Right hindlimb (tissue), 1 donor: Measurements from ENCODE around the gene GNA14.
"Not testable (repeated sequence)": the region's sequence is repeated elsewhere in the genome, so short reads cannot be mapped to it uniquely, and the experiment has no call there.

Source experiments
- DNase-seq: peaks from one replicate; pipeline ENCODE4 v3.0.0-alpha.2; 2018

Gene GNA14

DNA sequence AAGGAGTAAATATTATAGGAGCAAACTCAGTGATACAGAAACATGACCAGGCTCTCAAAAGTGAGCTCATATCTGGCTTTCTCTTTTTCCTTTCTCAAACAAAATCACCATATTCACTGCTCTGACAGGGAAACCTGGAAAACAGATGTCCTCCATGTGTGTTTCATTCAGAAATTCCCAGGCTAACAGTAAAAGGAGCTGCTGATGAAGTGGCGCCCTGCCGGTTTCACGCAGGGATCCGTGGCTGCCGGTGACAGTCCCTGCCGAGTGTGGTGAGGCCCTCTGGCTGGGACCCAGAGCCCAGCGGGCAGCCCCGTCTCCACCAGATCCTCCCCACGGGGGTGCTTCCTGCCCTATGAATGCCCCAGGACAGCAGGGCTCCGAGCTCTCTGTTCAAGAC is 208.1 kb downstream of the GNA14 start:
- peak; percentile 45 for DNase-seq

DNA sequence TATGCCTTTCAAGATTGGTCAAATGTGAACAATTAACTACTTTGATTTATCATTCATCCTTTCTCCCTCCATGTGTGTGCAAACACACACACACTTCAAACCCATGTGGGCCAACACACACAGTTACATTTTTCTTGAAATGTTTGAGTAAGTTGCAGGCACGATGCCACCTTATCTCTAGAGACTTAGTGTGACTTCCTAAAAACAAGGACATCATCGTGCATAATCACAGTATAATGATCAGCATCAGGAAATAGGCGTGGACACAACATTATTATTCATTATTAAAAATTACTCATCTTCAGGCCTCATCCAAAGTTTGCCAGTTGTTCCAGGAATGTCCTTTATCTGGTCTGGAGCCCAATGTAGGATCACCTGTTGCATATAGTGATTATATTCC is 209.5 kb downstream of the GNA14 start:
- no peak for DNase-seq

DNA sequence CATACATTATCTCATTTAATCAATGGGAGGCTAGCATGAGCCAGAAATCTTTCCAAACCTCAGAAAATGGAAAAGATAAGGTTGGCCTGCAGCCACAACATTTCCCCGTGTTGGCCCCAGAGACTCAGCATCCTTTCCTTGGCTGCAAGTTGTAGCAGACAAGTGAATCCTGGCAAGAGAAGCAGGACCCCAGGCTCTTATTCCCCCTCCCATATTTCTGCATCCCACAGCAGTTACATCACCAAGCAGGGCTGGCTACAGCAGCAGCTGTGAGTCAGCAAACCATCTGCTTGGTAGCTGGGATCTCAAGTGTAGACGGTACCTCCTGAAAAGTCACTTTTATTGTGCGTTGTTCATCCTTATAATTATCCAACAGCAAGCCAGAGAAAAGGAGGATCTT is 212.4 kb downstream of the GNA14 start:
- DNase-seq, result peak; percentile 58

DNA sequence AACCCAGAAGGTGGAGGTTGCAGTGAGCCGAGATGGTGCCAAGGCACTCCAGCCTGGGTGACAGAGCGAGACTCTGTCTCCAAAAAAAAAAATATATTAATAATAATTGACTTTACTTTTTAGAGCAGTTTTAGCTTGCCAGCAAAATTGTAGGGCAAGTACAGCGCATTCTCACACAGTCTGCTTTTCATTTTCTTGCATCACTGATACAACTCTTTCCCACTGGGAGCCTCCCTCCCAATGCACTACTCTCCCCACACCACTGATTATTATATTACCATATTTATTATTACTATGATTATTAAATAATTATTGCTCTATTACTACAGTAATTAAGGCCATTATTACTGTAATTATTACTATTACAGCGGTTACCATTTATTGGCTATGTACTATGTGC is 212.8 kb downstream of the GNA14 start:
- DNase-seq, result no peak

DNA sequence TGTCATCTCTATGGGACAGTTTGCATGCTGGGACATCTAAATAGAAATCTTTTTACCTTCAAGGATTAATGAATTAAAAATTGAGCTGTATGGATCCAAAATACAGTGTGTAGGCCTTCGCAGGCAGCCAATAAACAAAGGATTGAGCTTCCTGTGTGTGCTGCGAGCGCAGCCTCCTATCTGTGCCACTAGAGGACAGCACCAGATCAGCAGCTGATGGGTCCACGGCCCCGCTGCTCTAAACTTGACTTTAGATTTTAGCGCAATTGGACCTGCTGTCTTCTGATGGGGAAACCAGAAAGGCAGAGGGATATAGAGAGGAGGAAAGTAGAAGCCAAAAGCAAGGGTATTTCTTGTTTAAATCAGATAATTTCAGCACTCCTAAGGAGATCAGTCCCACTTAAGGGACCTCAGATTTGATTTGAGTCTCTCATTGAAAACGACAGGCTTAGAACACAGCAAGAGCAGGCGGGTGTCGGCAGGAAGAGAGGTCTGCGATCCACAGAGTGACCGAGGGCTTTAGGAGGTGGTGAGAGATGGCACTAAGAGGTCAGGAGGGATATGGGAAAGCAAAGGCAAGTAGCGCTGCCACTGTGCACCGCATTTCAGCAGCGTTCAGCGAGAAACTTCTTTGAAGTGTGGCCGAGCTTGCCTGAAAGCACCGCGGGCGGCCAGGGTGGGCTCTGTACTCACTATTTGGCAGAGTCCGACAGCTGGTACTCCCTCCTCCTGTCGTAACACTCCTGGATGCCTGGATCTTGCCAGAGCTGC is 214.3 kb downstream of the GNA14 start:
- DNase-seq, result peak; percentile 70

DNA sequence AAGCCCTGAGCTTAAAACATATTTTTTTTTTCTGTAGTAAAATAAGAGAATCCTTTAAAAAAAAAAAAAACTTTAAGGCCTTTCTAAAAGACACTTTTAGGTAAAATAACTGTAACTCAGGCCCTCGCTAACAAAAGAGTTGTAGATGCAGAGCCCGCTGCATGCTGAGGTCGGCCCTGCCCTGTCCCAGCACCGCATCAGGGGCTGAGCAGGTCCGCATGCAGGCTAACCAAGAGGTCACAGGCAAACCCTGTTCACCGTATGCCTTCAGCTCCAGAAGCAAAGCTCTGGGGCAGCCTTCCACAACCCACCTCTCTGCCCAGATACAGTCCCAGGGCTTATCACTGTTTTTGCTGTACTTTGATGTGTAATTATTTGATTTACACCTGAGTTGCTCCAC is 216.1 kb downstream of the GNA14 start:
- DNase-seq, result no peak

DNA sequence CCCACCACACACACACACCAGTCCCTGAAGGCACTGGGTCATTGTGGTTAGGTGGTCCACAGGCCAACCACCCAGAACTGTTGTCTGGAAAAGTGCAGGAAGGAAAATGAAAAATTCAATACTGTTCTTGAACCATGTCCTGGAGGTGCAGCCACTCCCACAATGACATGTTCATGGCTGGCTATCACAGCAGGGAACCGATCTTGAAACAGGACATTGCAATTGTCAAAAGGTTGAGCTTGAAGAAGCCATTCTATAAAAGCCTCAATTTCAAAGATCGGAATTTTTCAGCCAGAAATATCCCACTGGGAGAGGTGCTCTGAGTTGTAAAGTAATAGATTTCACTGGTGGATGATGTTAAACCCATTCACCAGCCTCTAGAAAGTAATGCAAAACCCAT is 218.2 kb downstream of the GNA14 start:
- no peak for DNase-seq

DNA sequence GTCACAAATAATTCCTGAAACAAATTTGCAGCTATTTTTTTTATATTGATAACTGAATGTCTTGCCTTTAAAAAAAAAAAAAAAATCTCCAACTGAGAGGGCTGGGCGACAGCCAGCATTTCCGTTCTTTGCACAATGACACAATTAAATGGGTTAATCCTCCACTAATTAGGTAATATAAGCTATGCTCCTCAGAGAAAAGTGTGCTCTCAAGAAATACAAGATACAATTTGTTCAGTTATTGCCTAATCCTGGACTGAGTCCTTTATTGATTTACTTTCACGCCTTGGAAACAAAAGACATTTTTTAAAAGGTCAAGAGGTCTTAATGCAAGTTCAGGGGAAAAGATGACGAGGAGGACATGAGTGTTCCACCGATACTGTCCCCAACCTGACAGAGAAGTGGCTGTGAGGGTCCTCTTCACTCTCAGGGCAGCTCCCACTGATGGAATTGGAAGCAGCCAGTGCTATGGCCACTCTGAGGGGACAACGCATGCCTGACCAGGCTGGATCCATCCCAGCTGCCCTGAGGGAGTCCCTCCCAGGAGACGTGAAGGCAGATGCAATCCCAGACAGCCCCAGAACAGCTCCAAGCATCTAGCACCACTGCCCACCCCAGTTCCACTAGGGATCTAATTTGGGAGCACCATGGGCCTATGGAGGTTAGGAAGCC is 220.7 kb downstream of the GNA14 start:
- DNase-seq, result no peak

DNA sequence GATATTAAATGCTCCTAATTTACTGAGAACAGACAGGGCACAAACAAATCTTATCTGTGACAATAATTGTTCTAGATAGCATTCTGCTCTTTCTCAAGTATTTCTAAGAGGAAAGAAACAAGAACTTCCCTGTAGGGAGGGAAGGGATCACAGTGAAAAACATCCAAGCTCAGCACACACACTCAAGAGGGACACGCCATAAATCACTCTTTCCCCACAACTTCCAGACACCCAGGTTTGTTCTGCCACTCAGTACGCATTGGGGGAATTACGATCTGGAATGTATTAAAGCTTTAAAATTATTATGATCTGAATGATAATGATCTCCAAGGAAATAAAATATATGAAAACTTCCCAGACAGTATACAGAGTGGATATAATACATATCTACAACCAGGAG is 221.4 kb downstream of the GNA14 start:
- DNase-seq, result no peak

DNA sequence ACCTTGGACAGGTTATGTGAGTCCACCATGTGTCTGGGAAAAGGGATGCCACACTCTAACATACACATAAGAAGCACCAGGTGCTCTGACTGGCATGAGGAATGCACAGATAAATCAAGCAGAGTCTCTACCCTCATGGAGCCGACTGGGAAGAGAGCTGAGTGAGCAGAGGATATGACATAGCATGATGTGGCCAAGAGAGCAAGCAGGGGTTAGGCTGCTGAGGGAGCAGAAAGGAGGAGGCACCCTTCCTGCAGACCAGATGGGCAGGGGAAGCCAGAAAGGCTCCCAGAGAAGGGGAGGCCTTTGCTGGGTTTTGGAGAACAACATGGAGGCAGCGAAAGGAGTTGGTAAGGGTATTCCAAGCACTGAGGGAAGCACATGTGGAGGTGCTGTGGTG is 223.1 kb downstream of the GNA14 start:
- no peak for DNase-seq

DNA sequence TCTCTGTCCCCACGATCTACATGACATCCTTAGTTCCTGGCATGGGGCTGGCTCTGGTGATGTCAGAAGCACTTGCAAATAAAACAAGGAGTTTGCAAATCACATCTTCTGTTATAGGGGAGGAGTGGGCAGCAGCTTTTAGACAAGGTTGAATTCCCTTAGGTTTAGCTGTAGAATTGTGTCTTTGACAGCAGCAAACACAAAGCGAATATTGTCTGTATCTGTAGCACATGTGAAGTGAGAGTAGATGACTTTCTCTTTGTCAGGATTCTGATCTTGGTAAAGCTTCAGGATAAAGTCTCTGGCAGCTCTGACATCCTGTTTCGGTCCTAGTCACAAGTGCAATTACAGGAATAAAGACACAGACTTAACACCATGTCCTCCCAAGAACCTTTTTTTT is 224.3 kb downstream of the GNA14 start:
- no peak for DNase-seq

DNA sequence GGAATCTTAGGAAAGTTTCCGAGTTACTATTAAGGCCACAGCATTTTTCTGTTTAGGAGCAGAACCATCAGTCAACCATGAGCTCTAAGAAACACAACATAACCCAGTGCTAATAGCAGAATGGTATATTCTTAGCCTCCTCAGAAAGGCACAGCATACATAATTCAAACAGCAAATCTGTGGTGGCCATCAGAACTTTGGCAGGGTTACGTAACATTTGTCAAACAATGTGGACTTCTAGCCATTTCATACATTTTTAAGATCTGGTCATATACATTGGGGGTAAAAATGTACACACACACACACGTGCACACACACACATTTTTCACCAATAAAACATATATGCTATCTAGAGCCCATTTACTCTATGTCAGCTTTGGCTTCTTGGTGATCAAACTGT is 225.2 kb downstream of the GNA14 start:
- no peak for DNase-seq

DNA sequence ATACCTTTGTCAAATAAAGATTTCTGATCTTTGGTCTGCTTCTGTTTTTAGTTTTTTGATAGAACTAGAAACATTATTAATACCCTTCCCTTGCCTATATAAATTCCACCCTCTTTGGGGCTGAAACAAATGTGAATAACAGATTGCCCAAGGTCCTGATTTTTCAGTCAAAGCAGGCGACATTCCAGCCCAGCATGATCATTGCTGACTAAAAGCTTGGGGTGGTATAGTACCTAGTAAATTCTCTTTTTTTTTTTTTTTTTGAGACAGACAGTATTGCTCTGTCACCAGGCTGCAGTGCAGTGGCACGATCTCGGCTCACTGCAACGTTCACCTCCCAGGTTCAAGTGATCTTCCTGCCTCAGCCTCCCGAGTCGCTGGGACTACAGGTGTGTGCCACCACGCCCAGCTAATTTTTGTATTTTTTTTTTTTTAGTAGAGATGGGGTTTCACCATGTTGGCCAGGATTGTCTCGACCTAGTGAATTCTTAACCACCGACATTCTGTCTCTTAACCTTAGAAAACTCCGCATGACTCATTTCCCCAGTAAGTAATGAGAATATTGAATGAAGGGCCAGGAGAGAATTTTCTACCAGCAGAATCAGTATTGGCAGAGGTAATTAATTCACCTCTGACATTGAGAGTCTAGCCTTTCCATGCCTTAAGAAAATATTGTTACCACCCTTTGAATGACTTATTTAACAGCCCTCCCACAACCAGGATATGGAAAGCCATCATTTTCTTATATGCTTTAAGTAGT is 226.4 kb downstream of the GNA14 start:
- DNase-seq, result no peak

DNA sequence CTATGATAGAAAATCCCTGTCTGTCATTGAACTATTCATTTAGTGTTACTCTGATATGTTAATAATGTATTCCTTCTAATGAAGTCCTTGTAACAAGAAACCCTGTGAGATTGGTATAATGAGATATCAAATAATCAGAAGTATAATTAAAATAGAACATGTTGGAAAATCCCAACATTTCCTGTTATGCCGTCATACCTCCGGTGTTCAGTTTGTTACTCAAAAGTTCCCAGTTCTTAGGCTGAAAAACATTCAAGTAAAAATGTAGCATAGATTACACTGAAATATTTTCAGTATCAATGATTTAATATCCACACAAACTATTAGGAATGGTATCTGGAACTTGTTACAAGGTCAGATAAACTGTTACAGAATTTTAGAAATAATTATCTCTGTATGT is 227.5 kb downstream of the GNA14 start:
- no peak for DNase-seq

DNA sequence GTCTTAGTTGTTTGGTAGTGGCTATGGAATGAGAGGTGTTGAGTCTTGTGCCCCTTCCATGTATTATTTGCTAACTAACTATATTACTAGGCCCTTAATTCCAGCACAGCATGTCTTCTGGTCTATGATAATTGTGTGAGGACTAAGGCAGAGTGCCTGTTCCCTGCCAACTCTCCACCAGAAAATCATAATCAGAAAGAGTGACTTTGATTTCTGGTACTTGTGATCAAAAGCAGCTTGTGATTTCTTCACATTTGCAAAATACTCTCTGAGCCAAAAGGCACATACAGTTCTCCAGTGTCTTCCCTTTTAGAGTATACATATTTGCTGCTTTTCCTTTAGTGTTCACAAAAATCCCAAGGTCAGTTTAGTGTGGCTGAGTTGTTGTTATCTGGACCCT is 229.9 kb downstream of the GNA14 start:
- DNase-seq, result no peak

DNA sequence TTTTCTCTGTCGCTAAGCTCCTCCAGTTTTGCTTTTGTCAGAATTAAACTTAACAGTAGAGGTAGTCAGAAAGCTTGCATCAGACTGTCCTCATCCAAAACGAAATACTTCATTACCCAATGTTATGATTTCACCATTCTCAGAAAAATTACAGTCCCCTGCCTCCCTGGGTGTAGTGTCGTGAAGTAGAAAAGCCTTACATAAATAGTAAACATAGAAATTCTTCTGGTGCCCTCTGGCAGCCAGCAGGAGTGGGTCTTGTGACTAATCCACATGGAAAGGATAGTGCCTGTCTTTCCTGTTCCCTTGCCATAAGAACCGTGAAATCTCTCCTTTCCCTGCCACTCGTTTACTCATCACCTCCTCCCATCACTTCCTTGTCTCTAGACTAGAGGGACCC is 230.6 kb downstream of the GNA14 start:
- no peak for DNase-seq

DNA sequence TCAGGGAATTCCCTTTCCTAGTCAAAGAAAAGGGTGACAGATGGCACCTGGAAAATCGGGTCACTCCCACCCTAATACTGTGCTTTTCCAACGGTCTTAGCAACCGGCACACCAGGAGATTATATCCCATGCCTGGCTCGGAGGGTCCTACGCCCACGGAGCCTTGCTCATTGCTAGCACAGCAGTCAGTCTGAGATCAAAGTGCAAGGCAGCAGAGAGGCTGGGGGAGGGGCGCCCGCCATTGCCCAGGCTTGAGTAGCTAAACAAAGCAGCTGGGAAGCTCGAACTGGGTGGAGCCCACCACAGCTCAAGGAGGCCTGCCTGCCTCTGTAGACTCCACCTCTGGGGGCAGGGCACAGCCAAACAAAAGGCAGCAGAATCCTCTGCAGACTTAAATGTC is 239.6 kb downstream of the GNA14 start:
- DNase-seq, result not testable (repeated sequence)

DNA sequence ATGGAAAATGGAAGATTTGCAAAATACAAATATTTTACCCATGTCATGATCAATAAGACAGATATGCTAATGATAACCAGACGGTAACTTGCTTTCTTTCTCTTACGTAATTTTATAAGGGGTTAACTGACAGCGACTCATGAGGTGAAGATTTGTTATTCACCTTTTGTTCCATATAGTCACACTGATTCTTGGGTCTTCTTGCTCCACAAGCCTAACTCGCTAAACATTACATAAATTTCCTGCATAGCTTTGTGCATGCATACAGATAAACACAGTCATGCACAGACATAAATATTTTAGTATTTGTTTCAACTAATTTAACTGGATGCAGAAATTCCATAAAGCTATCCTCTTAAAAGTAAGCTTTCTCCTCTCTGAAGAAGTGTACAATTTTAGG is 244.9 kb downstream of the GNA14 start:
- no peak for DNase-seq

DNA sequence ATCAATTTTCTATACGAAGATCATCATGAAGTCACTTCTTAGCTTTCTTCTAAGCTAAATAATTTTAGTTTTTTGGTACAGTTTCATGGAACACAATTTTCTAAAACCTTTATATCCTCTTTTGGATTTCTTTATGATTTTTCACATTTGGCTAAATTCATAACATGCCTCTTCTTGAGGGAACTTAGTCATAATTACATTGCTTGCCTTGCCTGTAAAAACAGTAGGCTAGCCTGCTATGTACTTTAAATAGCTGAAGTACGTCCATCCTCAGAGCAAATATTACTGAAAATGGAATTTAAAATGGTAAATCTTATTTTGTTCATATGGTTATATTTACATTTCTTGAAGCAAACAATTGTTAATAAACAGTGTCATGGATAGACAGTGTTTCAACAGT is 245.8 kb downstream of the GNA14 start:
- DNase-seq, result no peak

DNA sequence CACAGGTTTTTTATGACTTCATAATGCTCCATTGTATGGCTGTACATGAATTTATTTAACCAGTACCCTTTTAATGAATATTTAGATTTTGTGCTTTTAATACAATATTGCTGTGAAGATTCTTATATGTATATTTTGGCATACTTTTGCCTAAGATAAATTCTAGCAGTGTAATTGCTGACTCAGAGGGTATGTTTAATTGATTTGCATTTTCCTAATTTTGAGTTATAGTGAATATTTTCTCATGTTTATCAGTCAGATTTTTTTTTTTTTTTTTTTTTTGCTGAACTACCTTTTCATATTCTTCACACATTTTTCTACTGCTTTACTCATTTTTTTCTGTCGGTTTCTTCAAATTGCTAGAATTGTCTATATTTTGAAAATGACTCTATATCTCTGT is 248.2 kb downstream of the GNA14 start:
- DNase-seq, result no peak

DNA sequence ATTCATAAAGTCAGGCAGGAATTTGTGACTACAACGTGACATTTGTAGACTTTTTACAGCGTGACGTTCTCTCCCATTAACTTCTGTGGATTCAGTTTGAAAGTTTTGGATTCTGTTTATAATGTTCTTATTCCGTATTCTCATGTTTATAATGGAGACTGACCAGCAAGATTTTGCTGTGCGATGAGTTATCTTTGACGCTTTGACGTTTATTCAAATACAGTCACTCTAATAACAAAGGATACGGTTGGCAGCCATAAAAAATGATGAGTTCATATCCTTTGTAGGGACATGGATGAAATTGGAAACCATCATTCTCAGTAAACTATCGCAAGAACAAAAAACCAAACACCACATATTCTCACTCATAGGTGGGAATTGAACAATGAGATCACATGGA is 249.5 kb downstream of the GNA14 start:
- DNase-seq, result not testable (repeated sequence)

DNA sequence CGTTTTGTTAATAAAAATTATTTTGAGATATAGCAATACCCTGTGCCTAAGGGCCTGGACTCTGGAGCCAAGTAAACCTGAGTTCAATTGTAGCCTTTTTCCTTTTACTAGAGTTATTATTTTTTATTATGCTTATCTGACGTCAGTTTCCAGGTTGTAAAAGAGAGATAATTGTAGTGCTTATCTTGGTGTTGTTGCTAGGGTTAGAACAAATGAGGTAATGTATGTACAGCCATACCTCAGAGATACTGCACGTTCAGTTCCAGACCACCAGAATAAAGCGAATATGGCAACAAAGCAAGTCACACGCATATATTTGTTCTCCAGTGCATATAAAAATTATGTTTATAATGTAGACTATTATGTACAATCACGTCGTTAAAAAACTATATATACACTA is 255.8 kb downstream of the GNA14 start:
- no peak for DNase-seq

DNA sequence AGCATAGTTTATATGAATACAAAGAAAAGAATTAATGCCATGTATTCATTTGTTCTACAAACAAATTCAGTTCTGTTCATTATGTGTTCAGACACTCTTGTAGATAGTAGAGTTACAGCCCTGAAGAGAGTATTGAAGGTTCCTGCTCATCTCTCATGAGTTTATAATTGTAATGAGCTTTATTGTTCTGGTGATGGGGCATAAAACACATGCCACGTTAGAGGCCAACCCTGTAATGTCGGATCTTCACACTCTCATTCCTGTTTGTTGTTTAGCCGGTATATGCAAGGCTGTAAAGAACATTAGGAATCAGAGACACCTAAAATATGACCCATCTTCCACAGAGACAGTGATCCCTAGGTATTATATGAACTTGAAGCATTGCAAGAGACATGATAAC is 256.3 kb downstream of the GNA14 start:
- DNase-seq, result no peak

DNA sequence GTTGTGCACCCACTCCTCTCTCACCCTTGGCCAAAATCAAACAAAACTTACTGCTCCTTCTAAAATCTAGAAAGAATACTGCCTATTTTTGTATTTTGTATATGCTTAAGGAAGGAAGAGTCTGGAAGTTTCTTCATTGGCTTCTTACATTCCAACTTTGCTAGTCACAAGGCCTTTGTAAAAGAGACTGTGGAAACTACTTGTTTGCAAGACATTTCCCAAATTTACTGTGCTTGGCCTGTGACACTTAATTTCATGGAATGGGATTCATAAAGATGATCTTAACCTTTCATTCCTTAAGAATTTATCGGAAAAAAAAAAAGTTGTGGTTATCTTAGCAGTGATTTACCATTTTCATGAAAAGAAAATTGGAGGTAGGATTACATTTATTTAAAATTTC is 261.9 kb downstream of the GNA14 start:
- DNase-seq, result no peak
